ENCODE measurements around the gene DOLPP1.
A peak's percentile ranks its signal among the peaks of the same experiment; 100 is the strongest.
"Not testable (repeated sequence)": the region's sequence is repeated elsewhere in the genome, so short reads cannot be mapped to it uniquely, and the experiment has no call there.

DOLPP1 gene

GRCh38 chr9:129080601-129081387, at the start of gene DOLPP1:
TSS of gene DOLPP1 (plus strand) at chr9:129081111. CDS start at chr9:129081132, 21 bp downstream.
- peak; percentile 96 for DNase-seq

- DNase-seq: no peak
Measured at GRCh38 chr9:129031514-129031913, 49.4 kb upstream of the DOLPP1 start.

GRCh38 chr9:129032541-129033159, 48.3 kb upstream of the DOLPP1 start:
- DNase-seq: no peak

GRCh38 chr9:129033216-129033615, 47.7 kb upstream of the DOLPP1 start:
- no peak for DNase-seq

- not testable (repeated sequence) for DNase-seq
Measured at GRCh38 chr9:129035838-129036237, 45.1 kb upstream of the DOLPP1 start.

GRCh38 chr9:129036241-129036922, 44.5 kb upstream of the DOLPP1 start, which contains the start of gene MIGA2:
TSS of gene MIGA2 (plus strand) at chr9:129036626. CDS start at chr9:129040595, 3,969 bp downstream.
- peak; percentile 98 to 99 for DNase-seq

GRCh38 chr9:129036923-129037766, 43.8 kb upstream of the DOLPP1 start:
- DNase-seq: no peak

- DNase-seq: no peak
Measured at GRCh38 chr9:129037767-129038098, 43.2 kb upstream of the DOLPP1 start.

GRCh38 chr9:129038109-129038852, 42.6 kb upstream of the DOLPP1 start:
- DNase-seq: no peak

GRCh38 chr9:129040113-129040643, 40.7 kb upstream of the DOLPP1 start:
- DNase-seq: no peak

- no peak for DNase-seq
Measured at GRCh38 chr9:129042016-129042415, 38.9 kb upstream of the DOLPP1 start.

GRCh38 chr9:129052592-129052991, 28.3 kb upstream of the DOLPP1 start:
- DNase-seq: no peak

GRCh38 chr9:129053020-129053419, 27.9 kb upstream of the DOLPP1 start:
- no peak for DNase-seq

- DNase-seq: no peak
Measured at GRCh38 chr9:129054163-129054851, 26.6 kb upstream of the DOLPP1 start.

- no peak for DNase-seq
Measured at GRCh38 chr9:129058965-129059795, 21.7 kb upstream of the DOLPP1 start.

GRCh38 chr9:129059796-129060785, 20.8 kb upstream of the DOLPP1 start:
- DNase-seq: no peak

- DNase-seq: no peak
Measured at GRCh38 chr9:129060991-129061390, 19.9 kb upstream of the DOLPP1 start.

GRCh38 chr9:129063061-129063460, 17.9 kb upstream of the DOLPP1 start:
- no peak for DNase-seq

GRCh38 chr9:129064499-129064908, 16.4 kb upstream of the DOLPP1 start:
- no peak for DNase-seq

All from AML-193 (cell line).